ENCODE measurements around the gene GNAL.

The GNAL gene

DNA sequence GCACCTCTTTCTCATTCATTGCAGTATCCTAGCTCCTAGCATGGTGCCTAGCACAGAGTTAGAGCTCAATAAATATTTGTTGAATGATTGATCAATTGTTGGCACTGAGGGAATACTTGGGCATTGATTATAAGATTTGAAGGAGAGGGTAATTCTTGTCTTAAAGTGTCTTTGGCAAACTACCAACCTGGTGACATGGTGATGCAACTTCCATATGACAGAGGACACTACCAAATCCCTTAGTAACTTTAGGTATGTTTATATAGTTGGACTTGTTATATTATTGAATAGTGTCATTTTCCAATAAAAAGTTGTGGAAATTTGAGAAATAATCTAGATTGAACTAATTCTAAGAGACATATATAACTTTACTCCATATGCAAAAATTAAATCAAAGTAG is 103.6 kb downstream of the GNAL start:
- Histone ChIP-seq H3K79me1 (replicated peaks; ENCODE audit: low read length, poor library complexity, severe bottlenecking) (no peaks in the 10 kb centered on the region), H2BK15ac (ENCODE audit: low read depth, poor library complexity, severe bottlenecking) (no peak overlapping the region), H3K14ac (ENCODE audit: low read length in 2 of 2) (no peak overlapping the region), H3K9ac (ENCODE audit: low read length) (no peak overlapping the region), H2AFZ (ENCODE audit: low read depth, low read length) (no peak overlapping the region), H2BK5ac (ENCODE audit: low read depth, low read length, poor library complexity, severe bottlenecking) (no peak overlapping the region), H3K27ac (ENCODE audit: low read length, poor library complexity, severe bottlenecking) (no peak overlapping the region), H3K36me3 (ENCODE audit: control insufficient read depth in 1 of 2, insufficient read depth in 2 of 2, low read depth in 1 of 2, low read length in 2 of 2) (no peaks in the 10 kb centered on the region), H2BK120ac (ENCODE audit: low read depth, low read length) (no peak overlapping the region), H4K8ac (ENCODE audit: low read length) (no peak overlapping the region), H3K9me3 (ENCODE audit: control insufficient read depth, low read length) (no peaks in the 10 kb centered on the region), H3K23ac (ENCODE audit: low read length in 2 of 2) (no peak overlapping the region), H2BK12ac (ENCODE audit: low read length in 2 of 2) (no peak overlapping the region), H4K91ac (ENCODE audit: low read length) (no peak overlapping the region), H3K4me1 (ENCODE audit: control insufficient read depth, insufficient read depth, low read depth, low read length) (no peaks in the 10 kb centered on the region), H3K27me3 (ENCODE audit: control insufficient read depth in 1 of 2, insufficient read depth in 1 of 2, low read length in 2 of 2) (no peaks in the 10 kb centered on the region), H3K4me2 (ENCODE audit: low read length, poor library complexity, severe bottlenecking) (no peak overlapping the region), H3K4ac (ENCODE audit: low read depth in 1 of 2, low read length in 2 of 2) (no peak overlapping the region), H3K4me3 (ENCODE audit: insufficient read depth in 1 of 2, low read depth in 1 of 2, low read length in 2 of 2) (no peak overlapping the region), H2AK5ac (ENCODE audit: low read length, severe bottlenecking) (no peak overlapping the region), H3K18ac (ENCODE audit: low read depth in 1 of 2, low read length in 2 of 2) (no peak overlapping the region)
- no peak for DNase-seq

- H2AFZ ChIP-seq (ENCODE audit: low read depth, low read length), result no peak overlapping the region
- H3K23ac ChIP-seq (ENCODE audit: low read length in 2 of 2), result no peak overlapping the region
- H2BK15ac ChIP-seq (ENCODE audit: low read depth, poor library complexity, severe bottlenecking), result no peak overlapping the region
- no peaks in the 10 kb centered on the region for H3K79me1 ChIP-seq (replicated peaks; ENCODE audit: low read length, poor library complexity, severe bottlenecking)
- no peaks in the 10 kb centered on the region for H3K4me1 ChIP-seq (ENCODE audit: control insufficient read depth, insufficient read depth, low read depth, low read length)
- no peak overlapping the region for H3K4me2 ChIP-seq (ENCODE audit: low read length, poor library complexity, severe bottlenecking)
- no peaks in the 10 kb centered on the region for H3K9me3 ChIP-seq (ENCODE audit: control insufficient read depth, low read length)
- H2BK5ac ChIP-seq (ENCODE audit: low read depth, low read length, poor library complexity, severe bottlenecking), result no peak overlapping the region
- no peak for DNase-seq
- no peak overlapping the region for H3K9ac ChIP-seq (ENCODE audit: low read length)
- no peaks in the 10 kb centered on the region for H3K27me3 ChIP-seq (ENCODE audit: control insufficient read depth in 1 of 2, insufficient read depth in 1 of 2, low read length in 2 of 2)
- H3K4me3 ChIP-seq (ENCODE audit: insufficient read depth in 1 of 2, low read depth in 1 of 2, low read length in 2 of 2), result no peak overlapping the region
- WGBS, result 86% methylated on average over 3 of the region's 3 CpGs
- no peak overlapping the region for H2AK5ac ChIP-seq (ENCODE audit: low read length, severe bottlenecking)
- no peaks in the 10 kb centered on the region for H3K36me3 ChIP-seq (ENCODE audit: control insufficient read depth in 1 of 2, insufficient read depth in 2 of 2, low read depth in 1 of 2, low read length in 2 of 2)
- H3K4ac ChIP-seq (ENCODE audit: low read depth in 1 of 2, low read length in 2 of 2), result no peak overlapping the region
- H4K91ac ChIP-seq (ENCODE audit: low read length), result no peak overlapping the region
- no peak overlapping the region for H4K8ac ChIP-seq (ENCODE audit: low read length)
- no peak overlapping the region for H3K14ac ChIP-seq (ENCODE audit: low read length in 2 of 2)
- H3K18ac ChIP-seq (ENCODE audit: low read depth in 1 of 2, low read length in 2 of 2), result no peak overlapping the region
- H2BK120ac ChIP-seq (ENCODE audit: low read depth, low read length), result no peak overlapping the region
- H2BK12ac ChIP-seq (ENCODE audit: low read length in 2 of 2), result no peak overlapping the region
- no peak overlapping the region for H3K27ac ChIP-seq (ENCODE audit: low read length, poor library complexity, severe bottlenecking)
Observed at GRCh38 chr18:11794195-11794594, 105.1 kb downstream of the GNAL start.

DNA sequence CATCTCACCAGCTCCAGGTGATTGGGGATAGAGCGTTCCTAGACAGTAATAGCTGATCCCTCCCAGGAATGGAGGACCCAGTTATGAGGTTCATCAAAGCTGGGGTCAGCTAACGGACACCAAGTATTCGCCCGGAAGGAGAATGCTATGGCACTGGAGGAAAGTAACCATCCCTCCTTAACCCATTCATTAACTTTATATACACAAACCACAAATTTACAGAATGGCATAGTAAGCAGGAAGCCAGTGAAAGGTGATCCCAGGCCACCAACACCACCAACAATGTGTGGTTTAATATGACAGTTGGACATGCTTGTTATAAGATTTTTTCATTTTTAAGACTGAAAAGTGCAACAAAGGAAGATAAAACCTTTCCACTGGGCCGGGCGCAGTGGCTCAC is 106.9 kb downstream of the GNAL start:
- Histone ChIP-seq H3K9me3 (ENCODE audit: control insufficient read depth, low read length) (no peaks in the 10 kb centered on the region), H3K4me2 (ENCODE audit: low read length, poor library complexity, severe bottlenecking) (no peak overlapping the region), H3K36me3 (ENCODE audit: control insufficient read depth in 1 of 2, insufficient read depth in 2 of 2, low read depth in 1 of 2, low read length in 2 of 2) (no peaks in the 10 kb centered on the region), H2BK12ac (ENCODE audit: low read length in 2 of 2) (no peak overlapping the region), H2BK15ac (ENCODE audit: low read depth, poor library complexity, severe bottlenecking) (no peak overlapping the region), H3K27ac (ENCODE audit: low read length, poor library complexity, severe bottlenecking) (no peak overlapping the region), H3K79me1 (replicated peaks; ENCODE audit: low read length, poor library complexity, severe bottlenecking) (no peaks in the 10 kb centered on the region), H2BK5ac (ENCODE audit: low read depth, low read length, poor library complexity, severe bottlenecking) (no peak overlapping the region), H3K23ac (ENCODE audit: low read length in 2 of 2) (no peak overlapping the region), H3K27me3 (ENCODE audit: control insufficient read depth in 1 of 2, insufficient read depth in 1 of 2, low read length in 2 of 2) (peaks cover 0 to 6% of the 10 kb centered on the region in 2 experiments), H2AK5ac (ENCODE audit: low read length, severe bottlenecking) (no peak overlapping the region), H4K8ac (ENCODE audit: low read length) (no peak overlapping the region), H3K4ac (ENCODE audit: low read depth in 1 of 2, low read length in 2 of 2) (no peak overlapping the region), H2AFZ (ENCODE audit: low read depth, low read length) (no peak overlapping the region), H3K14ac (ENCODE audit: low read length in 2 of 2) (no peak overlapping the region), H3K9ac (ENCODE audit: low read length) (no peak overlapping the region), H4K91ac (ENCODE audit: low read length) (no peak overlapping the region), H2BK120ac (ENCODE audit: low read depth, low read length) (no peak overlapping the region), H3K4me3 (ENCODE audit: insufficient read depth in 1 of 2, low read depth in 1 of 2, low read length in 2 of 2) (no peak overlapping the region), H3K18ac (ENCODE audit: low read depth in 1 of 2, low read length in 2 of 2) (no peak overlapping the region), H3K4me1 (ENCODE audit: control insufficient read depth, insufficient read depth, low read depth, low read length) (no peaks in the 10 kb centered on the region)
- DNase-seq, result no peak
- 96% methylated on average over 6 of the region's 6 CpGs for WGBS

GRCh38 chr18:11798271-11798670 is 109.2 kb downstream of the GNAL start:
- Histone ChIP-seq H3K4me2 (ENCODE audit: low read length, poor library complexity, severe bottlenecking) (no peak overlapping the region), H3K23ac (ENCODE audit: low read length in 2 of 2) (no peak overlapping the region), H2BK15ac (ENCODE audit: low read depth, poor library complexity, severe bottlenecking) (no peak overlapping the region), H3K9ac (ENCODE audit: low read length) (no peak overlapping the region), H3K4me3 (ENCODE audit: insufficient read depth in 1 of 2, low read depth in 1 of 2, low read length in 2 of 2) (no peak overlapping the region), H3K9me3 (ENCODE audit: control insufficient read depth, low read length) (no peaks in the 10 kb centered on the region), H3K4ac (ENCODE audit: low read depth in 1 of 2, low read length in 2 of 2) (no peak overlapping the region), H2BK5ac (ENCODE audit: low read depth, low read length, poor library complexity, severe bottlenecking) (no peak overlapping the region), H3K14ac (ENCODE audit: low read length in 2 of 2) (no peak overlapping the region), H3K27me3 (ENCODE audit: control insufficient read depth in 1 of 2, insufficient read depth in 1 of 2, low read length in 2 of 2) (peaks cover 0 to 15% of the 10 kb centered on the region in 2 experiments), H2AFZ (ENCODE audit: low read depth, low read length) (no peak overlapping the region), H2BK12ac (ENCODE audit: low read length in 2 of 2) (no peak overlapping the region), H3K4me1 (ENCODE audit: control insufficient read depth, insufficient read depth, low read depth, low read length) (no peaks in the 10 kb centered on the region), H4K91ac (ENCODE audit: low read length) (no peak overlapping the region), H3K79me1 (replicated peaks; ENCODE audit: low read length, poor library complexity, severe bottlenecking) (no peaks in the 10 kb centered on the region), H2AK5ac (ENCODE audit: low read length, severe bottlenecking) (no peak overlapping the region), H4K8ac (ENCODE audit: low read length) (no peak overlapping the region), H3K27ac (ENCODE audit: low read length, poor library complexity, severe bottlenecking) (no peak overlapping the region), H3K36me3 (ENCODE audit: control insufficient read depth in 1 of 2, insufficient read depth in 2 of 2, low read depth in 1 of 2, low read length in 2 of 2) (no peaks in the 10 kb centered on the region), H3K18ac (ENCODE audit: low read depth in 1 of 2, low read length in 2 of 2) (no peak overlapping the region), H2BK120ac (ENCODE audit: low read depth, low read length) (no peak overlapping the region)
- no peak for DNase-seq
- WGBS, result 68% methylated on average over 1 of the region's 1 CpG

All from mesenchymal stem cell (in vitro differentiated cells and primary cell).